ENCODE results near the gene ANXA11.

DNA sequence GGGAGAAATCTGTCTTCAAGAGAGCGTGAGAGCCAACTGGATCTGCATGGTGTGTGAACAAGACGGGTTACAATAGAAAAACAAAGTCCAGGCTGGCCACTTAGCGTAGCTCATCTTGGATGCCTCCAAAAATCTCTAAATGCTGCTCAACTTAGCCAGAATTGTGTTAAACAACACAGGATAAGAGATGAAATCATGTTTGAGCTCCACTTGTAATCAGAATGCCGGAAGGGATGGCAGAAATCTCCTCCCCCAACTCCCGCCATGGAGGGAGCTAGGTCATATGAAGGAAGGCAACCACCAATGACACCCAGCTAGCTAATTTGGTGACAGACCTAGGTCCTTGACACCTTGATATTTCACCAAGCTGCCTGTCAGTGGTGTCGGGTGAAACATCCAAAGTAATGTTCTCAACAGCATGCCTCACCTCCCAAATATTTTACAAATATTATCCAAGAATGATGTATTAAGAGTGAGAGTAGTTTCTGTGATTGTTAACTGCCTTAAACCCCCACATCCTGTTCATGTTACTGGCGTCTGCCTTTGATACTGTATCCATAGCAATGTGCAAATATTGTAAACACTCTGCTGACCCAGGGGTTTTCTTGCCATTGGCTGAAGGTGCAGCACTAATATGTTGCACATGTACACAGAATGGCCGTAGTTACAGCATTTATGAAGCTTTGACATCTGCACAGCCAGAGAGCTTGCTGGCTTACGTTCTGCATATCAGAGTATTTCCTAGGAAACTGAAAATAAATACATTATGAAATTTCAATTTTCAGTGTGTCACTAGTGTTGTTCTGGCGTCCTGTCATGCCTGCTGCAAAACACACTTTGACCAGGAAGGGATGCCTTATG lies 101.0 kb downstream of the ANXA11 start:
- TF ChIP-seq, protein P1, sequence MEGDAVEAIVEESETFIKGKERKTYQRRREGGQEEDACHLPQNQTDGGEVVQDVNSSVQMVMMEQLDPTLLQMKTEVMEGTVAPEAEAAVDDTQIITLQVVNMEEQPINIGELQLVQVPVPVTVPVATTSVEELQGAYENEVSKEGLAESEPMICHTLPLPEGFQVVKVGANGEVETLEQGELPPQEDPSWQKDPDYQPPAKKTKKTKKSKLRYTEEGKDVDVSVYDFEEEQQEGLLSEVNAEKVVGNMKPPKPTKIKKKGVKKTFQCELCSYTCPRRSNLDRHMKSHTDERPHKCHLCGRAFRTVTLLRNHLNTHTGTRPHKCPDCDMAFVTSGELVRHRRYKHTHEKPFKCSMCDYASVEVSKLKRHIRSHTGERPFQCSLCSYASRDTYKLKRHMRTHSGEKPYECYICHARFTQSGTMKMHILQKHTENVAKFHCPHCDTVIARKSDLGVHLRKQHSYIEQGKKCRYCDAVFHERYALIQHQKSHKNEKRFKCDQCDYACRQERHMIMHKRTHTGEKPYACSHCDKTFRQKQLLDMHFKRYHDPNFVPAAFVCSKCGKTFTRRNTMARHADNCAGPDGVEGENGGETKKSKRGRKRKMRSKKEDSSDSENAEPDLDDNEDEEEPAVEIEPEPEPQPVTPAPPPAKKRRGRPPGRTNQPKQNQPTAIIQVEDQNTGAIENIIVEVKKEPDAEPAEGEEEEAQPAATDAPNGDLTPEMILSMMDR (IDR thresholded peaks at IDR 0.05) = no peak
- TF ChIP-seq POLR2A (IDR thresholded peaks at IDR 0.05) = no peak
